ENCODE measurements around the gene ZSWIM1. TPM values are rescaled to one million over a fixed set of nuclear protein-coding genes. Genes with fewer than 3 reads are reported as not detected.
A peak's percentile ranks its signal among the peaks of the same experiment; 100 is the strongest.

Gene ZSWIM1
- total RNA-seq, 2 donors from 2014 or later = 11.6 to 12.5 TPM

- Mint-ChIP-seq H3K4me1 (peaks cover 47% of the 10 kb centered on the region), H3K27me3 (ENCODE audit: insufficient read depth) (no peaks in the 10 kb centered on the region), H3K36me3 (ENCODE audit: low read depth) (peaks cover 7% of the 10 kb centered on the region), H3K9me3 (no peaks in the 10 kb centered on the region), H3K27ac (peak overlapping the region; percentile 91), H3K4me3 (peak overlapping the region; percentile 89)
- Histone ChIP-seq H3K27ac (ENCODE audit: low read depth, low read length) (no peak overlapping the region), H3K36me3 (ENCODE audit: control insufficient read depth, insufficient read depth, low read length) (peaks cover 13% of the 10 kb centered on the region), H3K9me3 (ENCODE audit: control insufficient read depth, low read length) (no peaks in the 10 kb centered on the region), H3K4me3 (ENCODE audit: low read length) (peak overlapping the region; percentile 92), H3K9ac (ENCODE audit: extremely low read depth, low read length, poor library complexity, severe bottlenecking) (no peak overlapping the region), H3K27me3 (ENCODE audit: control insufficient read depth, insufficient read depth, low read length, poor library complexity, severe bottlenecking) (no peaks in the 10 kb centered on the region), H3K4me1 (ENCODE audit: control insufficient read depth, insufficient read depth, low read length) (peaks cover 6% of the 10 kb centered on the region)
- TF ChIP-seq CTCF (conservative IDR thresholded peaks at IDR 0.05) = no peak
- DNase-seq = peak; percentile 88
- 13 to 40% methylated on average over 1 to 13 of the region's 13 CpGs for WGBS, 2 experiments (ENCODE audit: insufficient coverage in 1 of 2, insufficient read length in 1 of 2)
Observed at GRCh38 chr20:45857882-45858216, 23.2 kb upstream of the ZSWIM1 start.

- Histone ChIP-seq H3K4me3 (ENCODE audit: low read length) (no peak overlapping the region), H3K4me1 (ENCODE audit: control insufficient read depth, insufficient read depth, low read length) (peaks cover 2% of the 10 kb centered on the region), H3K36me3 (ENCODE audit: control insufficient read depth, insufficient read depth, low read length) (peaks cover 3% of the 10 kb centered on the region), H3K9ac (ENCODE audit: extremely low read depth, low read length, poor library complexity, severe bottlenecking) (no peak overlapping the region), H3K27me3 (ENCODE audit: control insufficient read depth, insufficient read depth, low read length, poor library complexity, severe bottlenecking) (no peaks in the 10 kb centered on the region), H3K9me3 (ENCODE audit: control insufficient read depth, low read length) (no peaks in the 10 kb centered on the region), H3K27ac (ENCODE audit: low read depth, low read length) (no peak overlapping the region)
- Mint-ChIP-seq H3K9me3 (no peaks in the 10 kb centered on the region), H3K4me1 (peaks cover 28% of the 10 kb centered on the region), H3K4me3 (no peak overlapping the region), H3K27ac (no peak overlapping the region), H3K36me3 (ENCODE audit: low read depth) (peaks cover 9% of the 10 kb centered on the region), H3K27me3 (ENCODE audit: insufficient read depth) (no peaks in the 10 kb centered on the region)
- DNase-seq = no peak
- no peak for TF ChIP-seq CTCF (conservative IDR thresholded peaks at IDR 0.05)
- WGBS, 2 experiments (ENCODE audit: insufficient coverage in 1 of 2, insufficient read length in 1 of 2) = 92 to 93% methylated on average over 5 of the region's 5 CpGs
Observed at GRCh38 chr20:45859916-45860315, 21.1 kb upstream of the ZSWIM1 start.

GRCh38 chr20:45860560-45861220 lies 20.3 kb upstream of the ZSWIM1 start:
- no peaks in the 10 kb centered on the region for H3K27me3 ChIP-seq (ENCODE audit: control insufficient read depth, insufficient read depth, low read length, poor library complexity, severe bottlenecking)
- Mint-ChIP-seq H3K27ac (no peak overlapping the region), H3K27me3 (ENCODE audit: insufficient read depth) (no peaks in the 10 kb centered on the region), H3K9me3 (no peaks in the 10 kb centered on the region), H3K4me3 (no peak overlapping the region), H3K4me1 (peaks cover 25% of the 10 kb centered on the region), H3K36me3 (ENCODE audit: low read depth) (peaks cover 9% of the 10 kb centered on the region)
- peaks cover 3% of the 10 kb centered on the region for H3K36me3 ChIP-seq (ENCODE audit: control insufficient read depth, insufficient read depth, low read length)
- TF ChIP-seq CTCF (conservative IDR thresholded peaks at IDR 0.05) = no peak
- H3K9me3 ChIP-seq (ENCODE audit: control insufficient read depth, low read length) = no peaks in the 10 kb centered on the region
- no peak for DNase-seq
- 92 to 98% methylated on average over 5 to 7 of the region's 7 CpGs for WGBS, 2 experiments (ENCODE audit: insufficient coverage in 1 of 2, insufficient read length in 1 of 2)
- H3K4me1 ChIP-seq (ENCODE audit: control insufficient read depth, insufficient read depth, low read length) = no peaks in the 10 kb centered on the region
- no peak overlapping the region for H3K4me3 ChIP-seq (ENCODE audit: low read length)
- H3K27ac ChIP-seq (ENCODE audit: low read depth, low read length) = no peak overlapping the region
- H3K9ac ChIP-seq (ENCODE audit: extremely low read depth, low read length, poor library complexity, severe bottlenecking) = no peak overlapping the region
